Tibial nerve (tissue), 4 donors: Measurements from ENCODE around the gene NDRG4.

Experiments used
- CTCF ChIP-seq, 5 experiments: fragments of 200-600 bp in 3 of 5; fragments of 450-650 bp in 2 of 5; sonication (generic) in 3 of 5; IDR thresholded peaks; one replicate each; pipeline ENCODE4 v1.5.1; 2016 to 2019; ENCODE audit warnings: antibody characterized with exemption in 5 of 5, mild to moderate bottlenecking in 3 of 5, moderate library complexity in 2 of 5
- EP300 ChIP-seq, 2 donors: sonication (generic); formaldehyde crosslinking; IDR thresholded peaks; one replicate each; pipeline ENCODE4 v1.6.1; 2017; ENCODE audit warnings: antibody characterized with exemption in 2 of 2, mild to moderate bottlenecking in 1 of 2

GRCh38 chr16:58503166-58503862 is 3.4 kb downstream of the NDRG4 start:
- TF ChIP-seq CTCF (IDR thresholded peaks at IDR 0.05) (no peak), EP300 (IDR thresholded peaks at IDR 0.05) (no peak)
